Measurements from ENCODE around the gene SRCAP. TPM values are rescaled to one million over a fixed set of nuclear protein-coding genes. Genes with fewer than 3 reads are reported as not detected.

SRCAP gene
- total RNA-seq, 1 donor from 2014 or later = 60.1 TPM

- Mint-ChIP-seq H3K9me3 (ENCODE audit: unreplicated experiment) (peaks cover 2% of the 10 kb centered on the region), H3K27me3 (ENCODE audit: unreplicated experiment) (peaks cover 2% of the 10 kb centered on the region), H3K27ac (ENCODE audit: unreplicated experiment) (no peak overlapping the region), H3K4me1 (ENCODE audit: low read depth, unreplicated experiment) (no peaks in the 10 kb centered on the region), H3K4me3 (ENCODE audit: unreplicated experiment) (no peak overlapping the region), H3K36me3 (ENCODE audit: unreplicated experiment) (peaks cover 7% of the 10 kb centered on the region)
- no peak for TF ChIP-seq CTCF (IDR thresholded peaks at IDR 0.05; ENCODE audit: partially characterized antibody, unreplicated experiment)
- no peak for DNase-seq
These were observed 7.1 kb downstream of the SRCAP start for GRCh38 chr16:30706046-30706445.

- Mint-ChIP-seq H3K36me3 (ENCODE audit: unreplicated experiment) (peaks cover 7% of the 10 kb centered on the region), H3K9me3 (ENCODE audit: unreplicated experiment) (peaks cover 3% of the 10 kb centered on the region), H3K27me3 (ENCODE audit: unreplicated experiment) (peaks cover 2% of the 10 kb centered on the region), H3K4me3 (ENCODE audit: unreplicated experiment) (no peak overlapping the region), H3K27ac (ENCODE audit: unreplicated experiment) (no peak overlapping the region), H3K4me1 (ENCODE audit: low read depth, unreplicated experiment) (no peaks in the 10 kb centered on the region)
- no peak for TF ChIP-seq CTCF (IDR thresholded peaks at IDR 0.05; ENCODE audit: partially characterized antibody, unreplicated experiment)
- no peak for DNase-seq
These were observed 12.0 kb downstream of the SRCAP start for GRCh38 chr16:30710971-30711370.

- peaks cover 3% of the 10 kb centered on the region for H3K9me3 Mint-ChIP-seq (ENCODE audit: unreplicated experiment)
- H3K27me3 Mint-ChIP-seq (ENCODE audit: unreplicated experiment) = peaks cover 2% of the 10 kb centered on the region
- peaks cover 7% of the 10 kb centered on the region for H3K36me3 Mint-ChIP-seq (ENCODE audit: unreplicated experiment)
- no peaks in the 10 kb centered on the region for H3K4me1 Mint-ChIP-seq (ENCODE audit: low read depth, unreplicated experiment)
- no peak overlapping the region for H3K27ac Mint-ChIP-seq (ENCODE audit: unreplicated experiment)
- no peak for DNase-seq
- TF ChIP-seq CTCF (IDR thresholded peaks at IDR 0.05; ENCODE audit: partially characterized antibody, unreplicated experiment) = no peak
- H3K4me3 Mint-ChIP-seq (ENCODE audit: unreplicated experiment) = no peak overlapping the region
These were observed 12.7 kb downstream of the SRCAP start for GRCh38 chr16:30711712-30712111.

- Mint-ChIP-seq H3K27ac (ENCODE audit: unreplicated experiment) (no peak overlapping the region), H3K9me3 (ENCODE audit: unreplicated experiment) (peaks cover 1% of the 10 kb centered on the region), H3K36me3 (ENCODE audit: unreplicated experiment) (peaks cover 2% of the 10 kb centered on the region), H3K4me3 (ENCODE audit: unreplicated experiment) (no peak overlapping the region), H3K4me1 (ENCODE audit: low read depth, unreplicated experiment) (no peaks in the 10 kb centered on the region), H3K27me3 (ENCODE audit: unreplicated experiment) (peaks cover 5% of the 10 kb centered on the region)
- no peak for DNase-seq
- TF ChIP-seq CTCF (IDR thresholded peaks at IDR 0.05; ENCODE audit: partially characterized antibody, unreplicated experiment) = no peak
These were observed 16.9 kb downstream of the SRCAP start for GRCh38 chr16:30715750-30716445.

GRCh38 chr16:30720086-30720485, 21.1 kb downstream of the SRCAP start:
- no peak for DNase-seq
- Mint-ChIP-seq H3K4me1 (ENCODE audit: low read depth, unreplicated experiment) (no peaks in the 10 kb centered on the region), H3K4me3 (ENCODE audit: unreplicated experiment) (no peak overlapping the region), H3K27me3 (ENCODE audit: unreplicated experiment) (peaks cover 16% of the 10 kb centered on the region), H3K27ac (ENCODE audit: unreplicated experiment) (no peak overlapping the region), H3K9me3 (ENCODE audit: unreplicated experiment) (peaks cover 9% of the 10 kb centered on the region), H3K36me3 (ENCODE audit: unreplicated experiment) (peaks cover 17% of the 10 kb centered on the region)
- no peak for TF ChIP-seq CTCF (IDR thresholded peaks at IDR 0.05; ENCODE audit: partially characterized antibody, unreplicated experiment)
